GM13976 (cell line): ENCODE measurements around the gene MIPOL1.
"Not testable (repeated sequence)": the region's sequence is repeated elsewhere in the genome, so short reads cannot be mapped to it uniquely, and the experiment has no call there.

Experiments used
- DNase-seq: peaks from one replicate; pipeline ENCODE4 v3.0.0; 2012; ENCODE audit warnings: low spot score
- in situ Hi-C: fragments of 300-500 bp; cut with MboI; formaldehyde crosslinking; loops from one replicate; pipeline ENCODE4 v1.12.0; 2022; ENCODE audit warnings: low sequenced_read_pairs, mixed read lengths, inconsistent platforms; ENCODE audit not compliant: unreplicated experiment
- TF ChIP-seq, protein P1 (sequence below): IDR thresholded peaks from 2 replicates; pipeline ENCODE4 v1.5.1; 2012; ENCODE audit warnings: borderline replicate concordance, mild to moderate bottlenecking; ENCODE audit not compliant: insufficient read depth; ENCODE audit errors: extremely low read depth, missing control alignments, control extremely low read depth

MIPOL1 gene

DNA sequence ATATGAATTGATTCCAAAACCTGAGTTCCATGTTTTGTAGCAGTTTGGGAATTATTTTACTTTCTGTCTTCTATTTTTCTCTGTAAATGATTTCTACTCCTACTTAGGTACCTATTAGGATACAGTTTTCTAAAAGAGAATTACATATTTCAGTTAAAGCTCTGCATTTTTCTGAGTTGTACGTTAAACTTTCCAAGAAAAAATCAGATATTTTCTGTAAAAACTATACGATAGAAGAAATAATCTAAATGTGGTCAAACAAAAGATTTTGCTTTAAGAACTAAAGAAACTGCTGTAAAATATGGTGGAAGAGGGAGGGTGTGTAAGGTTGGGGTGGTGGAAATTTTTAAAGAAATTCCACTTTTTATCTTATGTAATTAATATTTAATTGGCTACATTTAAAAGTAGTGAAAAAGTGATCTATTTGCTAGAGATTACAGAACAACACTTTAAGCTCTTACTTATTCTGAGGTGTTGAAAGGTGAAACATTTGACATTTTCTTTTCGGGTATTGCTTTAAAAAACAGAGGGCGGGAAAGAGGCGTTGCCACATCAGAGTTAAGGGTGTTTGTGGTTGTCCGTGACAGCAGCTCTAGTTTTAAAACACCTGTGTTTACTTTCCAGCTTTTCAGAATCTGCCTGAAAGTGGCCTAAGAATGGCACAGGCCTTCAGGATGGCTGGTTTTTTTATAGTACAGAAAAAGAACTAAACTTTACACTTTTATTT lies 187.3 kb downstream of the MIPOL1 start:
- in situ Hi-C loops = no loop called here
- TF ChIP-seq, protein P1, sequence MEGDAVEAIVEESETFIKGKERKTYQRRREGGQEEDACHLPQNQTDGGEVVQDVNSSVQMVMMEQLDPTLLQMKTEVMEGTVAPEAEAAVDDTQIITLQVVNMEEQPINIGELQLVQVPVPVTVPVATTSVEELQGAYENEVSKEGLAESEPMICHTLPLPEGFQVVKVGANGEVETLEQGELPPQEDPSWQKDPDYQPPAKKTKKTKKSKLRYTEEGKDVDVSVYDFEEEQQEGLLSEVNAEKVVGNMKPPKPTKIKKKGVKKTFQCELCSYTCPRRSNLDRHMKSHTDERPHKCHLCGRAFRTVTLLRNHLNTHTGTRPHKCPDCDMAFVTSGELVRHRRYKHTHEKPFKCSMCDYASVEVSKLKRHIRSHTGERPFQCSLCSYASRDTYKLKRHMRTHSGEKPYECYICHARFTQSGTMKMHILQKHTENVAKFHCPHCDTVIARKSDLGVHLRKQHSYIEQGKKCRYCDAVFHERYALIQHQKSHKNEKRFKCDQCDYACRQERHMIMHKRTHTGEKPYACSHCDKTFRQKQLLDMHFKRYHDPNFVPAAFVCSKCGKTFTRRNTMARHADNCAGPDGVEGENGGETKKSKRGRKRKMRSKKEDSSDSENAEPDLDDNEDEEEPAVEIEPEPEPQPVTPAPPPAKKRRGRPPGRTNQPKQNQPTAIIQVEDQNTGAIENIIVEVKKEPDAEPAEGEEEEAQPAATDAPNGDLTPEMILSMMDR = no peak
- no peak for DNase-seq

DNA sequence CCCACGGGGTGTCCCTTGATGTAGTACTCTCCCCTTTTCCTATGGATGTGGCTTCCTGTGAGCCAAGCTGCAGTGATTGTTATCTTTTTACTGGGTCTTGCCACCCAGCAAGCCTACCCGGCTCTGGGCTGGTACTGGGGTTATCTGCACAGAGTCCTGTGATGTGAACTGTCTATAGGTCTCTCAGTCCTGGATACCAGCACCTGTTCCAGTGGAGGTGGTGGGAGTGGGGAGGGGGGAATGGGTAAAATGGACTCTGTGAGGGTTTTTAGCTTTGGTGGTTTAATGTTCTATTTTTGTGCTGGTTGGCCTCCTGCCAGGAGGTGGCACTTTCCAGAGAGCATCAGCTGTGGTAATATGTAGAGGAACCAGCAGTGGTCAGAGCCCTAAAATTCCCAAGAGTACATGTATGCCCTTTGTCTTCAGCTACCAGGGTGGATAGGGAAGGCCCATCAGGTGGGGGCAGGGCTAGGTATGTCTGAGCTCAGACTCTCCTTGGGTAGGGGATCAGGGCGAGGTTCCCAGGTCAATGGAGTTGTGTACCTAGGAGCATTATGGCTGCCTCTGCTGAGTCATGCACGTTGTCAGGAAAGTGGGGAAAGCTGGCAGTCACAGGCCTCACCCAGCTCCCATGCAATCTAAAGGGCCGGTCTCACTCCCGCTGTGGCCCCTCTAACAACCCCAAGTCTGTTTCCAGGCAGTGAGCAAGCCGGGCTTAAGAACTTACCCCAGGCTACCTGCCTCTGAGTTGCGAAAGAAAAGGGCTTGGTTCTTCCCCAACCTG lies 199.6 kb downstream of the MIPOL1 start:
- in situ Hi-C loops, DNase-seq: not testable (repeated sequence)

DNA sequence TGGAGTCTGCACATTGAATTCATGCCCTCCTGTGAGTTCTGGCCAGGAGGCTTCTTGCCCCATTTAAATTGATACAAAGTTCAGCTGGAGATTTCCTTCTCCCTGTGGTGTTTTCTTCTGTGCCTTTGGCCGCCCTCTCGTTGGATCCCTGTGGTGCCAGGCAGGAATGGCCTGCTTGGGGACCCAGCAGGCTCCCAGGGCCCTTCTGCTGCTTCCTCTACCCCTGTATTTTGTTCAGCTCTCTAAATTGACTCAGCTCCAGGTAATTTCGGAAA lies 200.1 kb downstream of the MIPOL1 start:
- no peak for DNase-seq
- TF ChIP-seq, protein P1 = no peak
- in situ Hi-C loops = no loop called here

DNA sequence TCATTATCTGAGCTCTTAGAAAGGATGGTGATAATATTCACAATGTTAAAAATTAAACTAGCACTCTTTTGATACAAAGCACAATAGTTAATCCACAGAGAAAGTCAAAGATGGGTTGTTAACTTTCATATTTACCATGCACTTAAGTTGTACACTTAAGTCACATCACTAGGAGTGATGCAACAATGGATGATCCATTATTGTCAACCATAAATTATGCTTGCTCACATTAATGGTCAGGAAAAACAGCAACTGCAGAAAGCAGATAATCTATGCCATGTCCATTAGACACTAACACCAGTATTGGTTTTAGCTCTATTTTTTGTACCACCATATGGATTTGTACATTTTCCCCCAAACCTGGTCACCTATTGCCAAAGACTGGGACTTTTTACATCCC lies 201.8 kb downstream of the MIPOL1 start:
- in situ Hi-C loops = no loop called here
- no peak for DNase-seq
- TF ChIP-seq, protein P1 = no peak

DNA sequence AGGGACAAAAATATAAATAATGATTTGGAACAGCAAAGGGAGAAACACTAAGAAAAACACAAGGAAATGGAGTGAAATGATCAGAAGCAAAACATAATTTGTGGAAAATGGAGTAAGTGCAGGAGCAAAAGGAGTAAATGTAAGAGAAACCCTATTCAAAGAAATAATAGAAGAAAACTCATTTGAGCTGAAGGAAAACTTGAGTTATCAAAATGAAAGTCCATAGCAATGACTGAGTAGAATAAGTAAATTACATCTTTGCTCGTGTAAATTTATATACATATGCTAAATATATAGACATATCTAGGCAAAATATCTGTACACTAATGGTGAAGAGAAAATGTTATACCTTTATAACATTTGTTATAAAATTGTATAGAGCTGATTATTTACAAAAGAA lies 203.4 kb downstream of the MIPOL1 start:
- TF ChIP-seq, protein P1 = no peak
- DNase-seq = no peak
- in situ Hi-C loops = no loop called here

DNA sequence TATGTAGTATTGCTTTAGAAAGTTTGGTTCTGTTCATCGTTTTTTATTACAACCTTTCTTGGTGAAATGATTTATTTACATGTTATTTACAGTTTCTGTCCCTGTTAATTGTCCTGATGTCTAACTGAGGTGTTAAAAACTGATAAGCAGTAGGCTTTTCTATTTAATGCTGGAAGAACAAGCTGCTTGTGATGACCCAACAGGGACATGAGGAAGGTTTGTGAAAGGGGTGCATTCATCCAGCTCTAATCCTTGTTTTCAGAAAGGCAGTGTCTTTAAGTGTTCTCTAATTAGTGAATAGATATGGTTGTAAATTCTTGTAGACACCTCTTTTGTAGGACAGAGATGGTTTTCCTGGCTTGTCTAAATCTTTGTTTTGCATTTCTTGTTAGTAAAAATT lies 205.9 kb downstream of the MIPOL1 start:
- in situ Hi-C loops = no loop called here
- TF ChIP-seq, protein P1 = no peak
- DNase-seq = no peak

DNA sequence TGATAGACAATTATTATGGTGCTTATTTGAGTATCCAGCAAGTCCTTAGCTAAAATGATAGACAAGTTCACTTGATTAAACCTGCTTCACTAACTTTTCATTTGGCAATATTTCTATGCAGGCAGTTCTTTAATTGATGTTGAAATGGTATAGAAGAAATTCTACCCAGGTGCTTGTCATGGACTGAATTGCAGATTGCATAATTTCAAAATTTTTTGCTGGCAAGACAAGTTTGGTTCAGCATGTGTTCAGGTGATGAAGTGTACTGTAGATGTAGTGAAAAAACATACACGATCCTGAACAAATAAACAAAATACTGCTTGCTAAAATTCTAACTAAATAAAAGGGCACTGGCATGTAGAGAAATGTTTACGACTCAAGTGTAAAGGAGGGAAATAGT lies 208.4 kb downstream of the MIPOL1 start:
- TF ChIP-seq, protein P1 = no peak
- in situ Hi-C loops = no loop called here
- no peak for DNase-seq
